ENCODE measurements around the gene SPATA13. TPM values are rescaled to one million over a fixed set of nuclear protein-coding genes. Genes with fewer than 3 reads are reported as not detected.

The SPATA13 gene
- total RNA-seq, 1 experiment from 2014 or later, result 14.1 TPM

- no peak for TF ChIP-seq CTCF (conservative IDR thresholded peaks at IDR 0.05)
These were observed 72.9 kb downstream of the SPATA13 start for GRCh38 chr13:24233351-24233901.

More at GRCh38 chr13:24233351-24233901, 72.9 kb downstream of the SPATA13 start:
- H4K91ac ChIP-seq (ENCODE audit: insufficient read length, low read depth, low read length), result no peak overlapping the region
- H3K4me1 Mint-ChIP-seq, result peaks cover 21 to 24% of the 10 kb centered on the region in 2 experiments
- peaks cover 5% of the 10 kb centered on the region for H3K79me1 ChIP-seq (ENCODE audit: insufficient read depth, low read depth, low read length, poor library complexity, severe bottlenecking)
- H3K23ac ChIP-seq (ENCODE audit: insufficient read length, low read depth, low read length), result no peak overlapping the region
- DNase-seq, result no peak
- H3K4me1 ChIP-seq (ENCODE audit: insufficient read depth, low read length), result no peaks in the 10 kb centered on the region
- no peaks in the 10 kb centered on the region; a peak in 2 of 7 replicates for H3K36me3 Mint-ChIP-seq (ENCODE audit: insufficient read depth in 1 of 3, low read depth in 3 of 3)
- no peak overlapping the region for H3K18ac ChIP-seq (ENCODE audit: insufficient read length, low read depth, low read length)
- no peak overlapping the region for H2BK20ac ChIP-seq (ENCODE audit: low read depth, low read length, poor library complexity, severe bottlenecking)
- H3K56ac ChIP-seq (ENCODE audit: insufficient read length, low read depth, low read length), result no peak overlapping the region
- H3K27me3 ChIP-seq (ENCODE audit: insufficient read depth, low read length), result no peaks in the 10 kb centered on the region
- H3K9me3 Mint-ChIP-seq, result no peaks in the 10 kb centered on the region
- no peak overlapping the region for H2BK120ac ChIP-seq (ENCODE audit: low read depth, low read length, poor library complexity, severe bottlenecking)
- no peak overlapping the region for H2BK5ac ChIP-seq (ENCODE audit: insufficient read length, low read length)
- no peak overlapping the region; a peak in 1 of 7 replicates for H3K27ac Mint-ChIP-seq
- H3K23me2 ChIP-seq (ENCODE audit: insufficient read length, low read depth, low read length, poor library complexity, severe bottlenecking), result no peaks in the 10 kb centered on the region
- no peak overlapping the region for H3K14ac ChIP-seq (ENCODE audit: insufficient read depth, low read length)
- H4K20me1 ChIP-seq (ENCODE audit: control insufficient read depth, insufficient read depth, insufficient read length), result no peaks in the 10 kb centered on the region
- H3K27me3 Mint-ChIP-seq (ENCODE audit: low read depth), result no peaks in the 10 kb centered on the region
- no peak overlapping the region for H3K27ac ChIP-seq (ENCODE audit: insufficient read length, low read depth, low read length)
- H2AK5ac ChIP-seq (ENCODE audit: insufficient read length, low read length), result no peak overlapping the region
- no peak overlapping the region for H2AFZ ChIP-seq (ENCODE audit: low read length)
- H3K4me2 ChIP-seq (ENCODE audit: insufficient read depth, insufficient read length, low read length), result no peak overlapping the region
- H3K9me3 ChIP-seq (ENCODE audit: control insufficient read depth, low read depth, low read length), result no peaks in the 10 kb centered on the region
- H3T11ph ChIP-seq (ENCODE audit: low read length), result no peak overlapping the region
- no peak overlapping the region for H2BK15ac ChIP-seq (ENCODE audit: low read depth, low read length)
- no peak overlapping the region for H3K4ac ChIP-seq (ENCODE audit: low read depth, low read length)
- no peak overlapping the region for H4K5ac ChIP-seq (ENCODE audit: insufficient read length, low read depth, low read length)
- WGBS (ENCODE audit: extremely low coverage, insufficient read length, low lambda C conversion rate), result no CpG with 5 or more reads among the region's 4 CpGs
- H3K9ac ChIP-seq (ENCODE audit: extremely low read depth, insufficient read length, low read length), result no peak overlapping the region
- H3K79me2 ChIP-seq (ENCODE audit: insufficient read depth, low read length), result 0 out of 2 replicates have a peak, but pooled peaks cover 1% of the 10 kb centered on the region
- H4K8ac ChIP-seq (replicated peaks; ENCODE audit: insufficient read length, low read depth, low read length), result no peak overlapping the region
- H3K4me3 Mint-ChIP-seq, result no peak overlapping the region
- H2BK12ac ChIP-seq (ENCODE audit: insufficient read length, low read depth, low read length), result no peak overlapping the region

Measured in H9 (cell line).